H9 (cell line): ENCODE data around the gene PRKCI. TPM values are rescaled to one million over a fixed set of nuclear protein-coding genes. Genes with fewer than 3 reads are reported as not detected.

Source experiments
- DNase-seq: peaks from one replicate; pipeline ENCODE4 v3.0.0-alpha.2; 2017
- H2AFZ ChIP-seq: one replicate; pipeline ENCODE4 v1.6.1; 2013; ENCODE audit warnings: mild to moderate bottlenecking, low read length, control low read depth, moderate library complexity
- H2AK5ac ChIP-seq: 2 replicates; pipeline ENCODE4 v1.6.1; 2013; ENCODE audit warnings: low read length, control low read depth, mixed read lengths; ENCODE audit not compliant: insufficient read length
- H2BK120ac ChIP-seq: one replicate; pipeline ENCODE4 v1.6.1; 2013; ENCODE audit warnings: low read depth, mild to moderate bottlenecking, low read length, control low read depth, inconsistent platforms; ENCODE audit not compliant: poor library complexity, severe bottlenecking
- H2BK12ac ChIP-seq: 2 replicates; pipeline ENCODE4 v1.6.1; 2013; ENCODE audit warnings: low read length, control low read depth, mixed read lengths, low read depth; ENCODE audit not compliant: insufficient read length
- H2BK15ac ChIP-seq: 2 replicates; pipeline ENCODE4 v1.6.1; 2013; ENCODE audit warnings: low read depth, low read length, control low read depth
- H2BK20ac ChIP-seq: one replicate; pipeline ENCODE4 v1.6.1; 2013; ENCODE audit warnings: low read depth, mild to moderate bottlenecking, low read length, control low read depth, inconsistent platforms; ENCODE audit not compliant: poor library complexity, severe bottlenecking
- H2BK5ac ChIP-seq: 2 replicates; pipeline ENCODE4 v1.6.1; 2013; ENCODE audit warnings: low read length, control low read depth, mixed read lengths; ENCODE audit not compliant: insufficient read length
- H3K14ac ChIP-seq: 2 replicates; pipeline ENCODE4 v1.6.1; 2013; ENCODE audit warnings: low read length, control low read depth; ENCODE audit not compliant: insufficient read depth
- H3K18ac ChIP-seq: 2 replicates; pipeline ENCODE4 v1.6.1; 2013; ENCODE audit warnings: low read depth, mild to moderate bottlenecking, mixed read lengths, low read length, control low read depth; ENCODE audit not compliant: insufficient read length
- H3K23ac ChIP-seq: 2 replicates; pipeline ENCODE4 v1.6.1; 2013; ENCODE audit warnings: low read length, control low read depth, mixed read lengths, low read depth; ENCODE audit not compliant: insufficient read length
- H3K23me2 ChIP-seq: 2 replicates; pipeline ENCODE4 v1.6.1; 2013; ENCODE audit warnings: low read depth, mild to moderate bottlenecking, mixed read lengths, low read length, control low read depth; ENCODE audit not compliant: insufficient read length, poor library complexity, severe bottlenecking
- H3K27ac ChIP-seq: 2 replicates; pipeline ENCODE4 v1.5.1; 2013; ENCODE audit warnings: low read length, control low read depth, mixed read lengths, low read depth; ENCODE audit not compliant: insufficient read length
- H3K27me3 ChIP-seq: 2 replicates; pipeline ENCODE4 v1.6.1; 2013; ENCODE audit warnings: low read length, control low read depth, inconsistent platforms; ENCODE audit not compliant: insufficient read depth
- H3K4ac ChIP-seq: 2 replicates; pipeline ENCODE4 v1.6.1; 2013; ENCODE audit warnings: low read depth, mild to moderate bottlenecking, control low read depth, inconsistent platforms, low read length, moderate library complexity
- H3K4me1 ChIP-seq: 2 replicates; pipeline ENCODE4 v1.6.1; 2013; ENCODE audit warnings: low read length, control low read depth, inconsistent platforms; ENCODE audit not compliant: insufficient read depth
- H3K4me2 ChIP-seq: 2 replicates; pipeline ENCODE4 v1.6.1; 2013; ENCODE audit warnings: low read length, control low read depth, mixed read lengths; ENCODE audit not compliant: insufficient read length, insufficient read depth
- H3K56ac ChIP-seq: 2 replicates; pipeline ENCODE4 v1.6.1; 2013; ENCODE audit warnings: low read depth, mild to moderate bottlenecking, mixed read lengths, low read length, control low read depth; ENCODE audit not compliant: insufficient read length
- H3K79me1 ChIP-seq: 2 replicates; pipeline ENCODE4 v1.6.1; 2013; ENCODE audit warnings: low read depth, mild to moderate bottlenecking, moderate library complexity, low read length, control low read depth, inconsistent platforms; ENCODE audit not compliant: insufficient read depth, poor library complexity, severe bottlenecking
- H3K79me2 ChIP-seq: 2 replicates; pipeline ENCODE4 v1.6.1; 2013; ENCODE audit warnings: low read length, control low read depth, inconsistent platforms; ENCODE audit not compliant: insufficient read depth
- H3K9ac ChIP-seq: 2 replicates; pipeline ENCODE4 v1.6.1; 2013; ENCODE audit warnings: low read length, control low read depth, mixed read lengths; ENCODE audit not compliant: insufficient read length; ENCODE audit errors: extremely low read depth
- H3K9me3 ChIP-seq: one replicate; pipeline ENCODE4 v1.6.1; 2013; ENCODE audit warnings: low read depth, low read length, inconsistent platforms; ENCODE audit not compliant: control insufficient read depth
- H3T11ph ChIP-seq: one replicate; pipeline ENCODE4 v1.6.1; 2013; ENCODE audit warnings: mild to moderate bottlenecking, low read length, control low read depth, inconsistent platforms
- H4K20me1 ChIP-seq: one replicate; pipeline ENCODE4 v1.6.1; 2013; ENCODE audit not compliant: control insufficient read depth, insufficient read length, insufficient read depth
- H4K5ac ChIP-seq: 2 replicates; pipeline ENCODE4 v1.6.1; 2013; ENCODE audit warnings: low read depth, mild to moderate bottlenecking, mixed read lengths, low read length, control low read depth; ENCODE audit not compliant: insufficient read length
- H4K8ac ChIP-seq: replicated peaks from 2 replicates; pipeline ENCODE4 v1.6.1; 2013; ENCODE audit warnings: low read length, control low read depth, mixed read lengths, low read depth; ENCODE audit not compliant: insufficient read length
- H4K91ac ChIP-seq: 2 replicates; pipeline ENCODE4 v1.6.1; 2013; ENCODE audit warnings: low read depth, mild to moderate bottlenecking, moderate library complexity, mixed read lengths, low read length, control low read depth; ENCODE audit not compliant: insufficient read length
- H3K27ac Mint-ChIP-seq, 3 experiments: 2 replicates in 2 of 3; 3 replicates in 1 of 3; pipeline ENCODE4 v1.8.0; 2020 to 2021; ENCODE audit warnings: mixed read lengths in 3 of 3, mild to moderate bottlenecking in 1 of 3, moderate library complexity in 1 of 3
- H3K27me3 Mint-ChIP-seq: 2 replicates; pipeline ENCODE4 v1.8.0; 2021; ENCODE audit warnings: low read depth, mild to moderate bottlenecking, moderate library complexity, mixed read lengths
- H3K36me3 Mint-ChIP-seq, 3 experiments: 2 replicates in 2 of 3; 3 replicates in 1 of 3; pipeline ENCODE4 v1.8.0; 2020 to 2021; ENCODE audit warnings: low read depth in 3 of 3, mixed read lengths in 3 of 3; ENCODE audit not compliant: insufficient read depth in 1 of 3
- H3K4me1 Mint-ChIP-seq, 2 experiments: 2 replicates each; pipeline ENCODE4 v1.8.0; 2020; ENCODE audit warnings: mixed read lengths in 2 of 2
- H3K4me3 Mint-ChIP-seq, 2 experiments: 2 replicates in 1 of 2; 3 replicates in 1 of 2; pipeline ENCODE4 v1.8.0; 2020 to 2021; ENCODE audit warnings: mild to moderate bottlenecking in 2 of 2, mixed read lengths in 2 of 2, moderate library complexity in 1 of 2
- H3K9me3 Mint-ChIP-seq, 2 experiments: 2 replicates in 1 of 2; 3 replicates in 1 of 2; pipeline ENCODE4 v1.8.0; 2020; ENCODE audit warnings: mild to moderate bottlenecking in 2 of 2, mixed read lengths in 2 of 2, moderate library complexity in 1 of 2
- WGBS: extraction: QIAGEN DNeasy Blood & Tissue Kit; methylation state at CpG from one replicate; pipeline ENCODE4 v1.1.7; 2013; ENCODE audit warnings: missing lambda C conversion rate, low lambda C conversion rate, mixed read lengths; ENCODE audit not compliant: insufficient read length; ENCODE audit errors: extremely low coverage; 5-methylcytosine and 5-hydroxymethylcytosine counted together
- total RNA-seq: library from RNA; stranded (reverse); gene quantifications from 2 replicates; pipeline ENCODE4 v1.2.1, GENCODE V29; 2021
- TF ChIP-seq, protein P1 (sequence below): fragments of 200-600 bp; sonication (generic); conservative IDR thresholded peaks from 3 replicates; pipeline ENCODE4 v1.8.0; 2021; ENCODE audit warnings: antibody characterized with exemption, mild to moderate bottlenecking

Gene PRKCI
- total RNA-seq, 1 experiment from 2014 or later: 71.1 TPM

DNA sequence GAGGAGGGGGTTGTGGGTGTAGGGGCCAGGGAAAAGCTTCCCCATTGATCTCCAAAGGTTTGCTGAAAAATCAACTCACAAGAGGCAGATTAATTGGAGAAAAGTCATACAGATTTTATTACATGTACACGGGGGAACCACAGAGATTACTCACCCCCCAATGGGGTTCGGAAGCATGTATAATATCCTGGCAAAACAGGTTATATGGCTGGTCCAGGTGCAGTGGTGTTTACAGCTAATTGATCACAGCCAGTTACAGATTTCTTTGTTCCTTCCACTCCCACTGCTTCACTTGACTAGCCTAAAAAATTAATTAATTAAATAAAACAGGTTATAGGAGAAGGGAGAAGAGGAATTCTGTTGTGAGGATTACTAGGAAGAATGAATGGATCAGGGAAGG lies 22.4 kb downstream of the PRKCI start:
- Histone ChIP-seq H4K5ac (no peak overlapping the region), H3K9ac (no peak overlapping the region), H2BK12ac (no peak overlapping the region), H3K23me2 (no peaks in the 10 kb centered on the region), H4K8ac (no peak overlapping the region), H4K91ac (no peak overlapping the region), H2BK5ac (no peak overlapping the region), H3K79me1 (peaks cover 4% of the 10 kb centered on the region), H3K4me1 (no peaks in the 10 kb centered on the region; the same call in 1 of the 2 replicates), H3K14ac (no peak overlapping the region), H3K4ac (no peak overlapping the region), H3K4me2 (no peak overlapping the region), H3K56ac (no peak overlapping the region), H4K20me1 (no peaks in the 10 kb centered on the region), H2BK20ac (no peak overlapping the region), H3T11ph (no peak overlapping the region), H3K27ac (no peak overlapping the region), H3K9me3 (no peaks in the 10 kb centered on the region), H2AFZ (no peak overlapping the region), H3K79me2 (peaks cover 2% of the 10 kb centered on the region; the same call in 1 of the 2 replicates), H3K23ac (no peak overlapping the region), H2AK5ac (no peak overlapping the region), H3K27me3 (no peaks in the 10 kb centered on the region), H2BK120ac (no peak overlapping the region), H3K18ac (no peak overlapping the region), H2BK15ac (no peak overlapping the region)
- H3K36me3 Mint-ChIP-seq: peaks cover 26 to 50% (median 41%) of the 10 kb centered on the region in 3 experiments
- no peaks in the 10 kb centered on the region for H3K27me3 Mint-ChIP-seq
- H3K4me3 Mint-ChIP-seq: no peak overlapping the region
- H3K9me3 Mint-ChIP-seq: no peaks in the 10 kb centered on the region; a peak in 1 of 5 replicates
- peak overlapping the region in 2 of 3 experiments; percentile 7 to 56; a peak in 3 of 7 replicates for H3K27ac Mint-ChIP-seq
- peaks cover 0 to 10% of the 10 kb centered on the region in 2 experiments; a peak in 1 of 4 replicates for H3K4me1 Mint-ChIP-seq
- TF ChIP-seq, protein P1, sequence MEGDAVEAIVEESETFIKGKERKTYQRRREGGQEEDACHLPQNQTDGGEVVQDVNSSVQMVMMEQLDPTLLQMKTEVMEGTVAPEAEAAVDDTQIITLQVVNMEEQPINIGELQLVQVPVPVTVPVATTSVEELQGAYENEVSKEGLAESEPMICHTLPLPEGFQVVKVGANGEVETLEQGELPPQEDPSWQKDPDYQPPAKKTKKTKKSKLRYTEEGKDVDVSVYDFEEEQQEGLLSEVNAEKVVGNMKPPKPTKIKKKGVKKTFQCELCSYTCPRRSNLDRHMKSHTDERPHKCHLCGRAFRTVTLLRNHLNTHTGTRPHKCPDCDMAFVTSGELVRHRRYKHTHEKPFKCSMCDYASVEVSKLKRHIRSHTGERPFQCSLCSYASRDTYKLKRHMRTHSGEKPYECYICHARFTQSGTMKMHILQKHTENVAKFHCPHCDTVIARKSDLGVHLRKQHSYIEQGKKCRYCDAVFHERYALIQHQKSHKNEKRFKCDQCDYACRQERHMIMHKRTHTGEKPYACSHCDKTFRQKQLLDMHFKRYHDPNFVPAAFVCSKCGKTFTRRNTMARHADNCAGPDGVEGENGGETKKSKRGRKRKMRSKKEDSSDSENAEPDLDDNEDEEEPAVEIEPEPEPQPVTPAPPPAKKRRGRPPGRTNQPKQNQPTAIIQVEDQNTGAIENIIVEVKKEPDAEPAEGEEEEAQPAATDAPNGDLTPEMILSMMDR: no peak
- no CpG with 5 or more reads among the region's 2 CpGs for WGBS
- DNase-seq: no peak
